HL-60 (cell line): ENCODE measurements around the gene ANKRD13A.

Experiments
- DNase-seq, 2 experiments: peaks; one replicate each; pipeline ENCODE4 v3.0.0-alpha.2; 2010 to 2020; ENCODE audit warnings: low read depth in 1 of 2, low spot score in 1 of 2
- H3K27ac ChIP-seq: fragments of 250-450 bp; sonication (Bioruptor Pico); replicated peaks from 2 replicates; pipeline ENCODE4 v1.5.1; 2020; ENCODE audit warnings: mild to moderate bottlenecking, moderate library complexity
- H3K27me3 ChIP-seq: fragments of 250-450 bp; sonication (Bioruptor Pico); 2 replicates; pipeline ENCODE4 v1.5.1; 2021; ENCODE audit warnings: mild to moderate bottlenecking, moderate library complexity; ENCODE audit not compliant: insufficient read depth, poor library complexity, severe bottlenecking
- H3K4me3 ChIP-seq: replicated peaks from 2 replicates; pipeline ENCODE4 v1.5.1; 2011; ENCODE audit warnings: mild to moderate bottlenecking, control low read depth, low read length; ENCODE audit not compliant: insufficient read depth
- GABPA ChIP-seq: IDR thresholded peaks from 2 replicates; pipeline ENCODE4 v1.6.1; 2012; ENCODE audit warnings: low read depth
- POLR2AphosphoS5 ChIP-seq: IDR thresholded peaks from 2 replicates; pipeline ENCODE4 v1.6.1; 2012; ENCODE audit warnings: low read depth
- REST ChIP-seq: IDR thresholded peaks from 2 replicates; pipeline ENCODE4 v1.6.1; 2012; ENCODE audit warnings: low read depth; ENCODE audit not compliant: insufficient replicate concordance
- SPI1 ChIP-seq: IDR thresholded peaks from 2 replicates; pipeline ENCODE4 v1.6.1; 2012; ENCODE audit warnings: low read depth, mild to moderate bottlenecking, borderline replicate concordance
- TF ChIP-seq, protein P1 (sequence below): IDR thresholded peaks from one replicate; pipeline ENCODE4 v1.5.1; 2011; ENCODE audit warnings: low read length, control low read depth, inconsistent platforms; ENCODE audit not compliant: insufficient read depth

The ANKRD13A gene

GRCh38 chr12:109953656-109954055 is 45.6 kb upstream of the ANKRD13A start:
- TF ChIP-seq SPI1 (no peak), GABPA (no peak), REST (no peak)
- TF ChIP-seq, protein P1, sequence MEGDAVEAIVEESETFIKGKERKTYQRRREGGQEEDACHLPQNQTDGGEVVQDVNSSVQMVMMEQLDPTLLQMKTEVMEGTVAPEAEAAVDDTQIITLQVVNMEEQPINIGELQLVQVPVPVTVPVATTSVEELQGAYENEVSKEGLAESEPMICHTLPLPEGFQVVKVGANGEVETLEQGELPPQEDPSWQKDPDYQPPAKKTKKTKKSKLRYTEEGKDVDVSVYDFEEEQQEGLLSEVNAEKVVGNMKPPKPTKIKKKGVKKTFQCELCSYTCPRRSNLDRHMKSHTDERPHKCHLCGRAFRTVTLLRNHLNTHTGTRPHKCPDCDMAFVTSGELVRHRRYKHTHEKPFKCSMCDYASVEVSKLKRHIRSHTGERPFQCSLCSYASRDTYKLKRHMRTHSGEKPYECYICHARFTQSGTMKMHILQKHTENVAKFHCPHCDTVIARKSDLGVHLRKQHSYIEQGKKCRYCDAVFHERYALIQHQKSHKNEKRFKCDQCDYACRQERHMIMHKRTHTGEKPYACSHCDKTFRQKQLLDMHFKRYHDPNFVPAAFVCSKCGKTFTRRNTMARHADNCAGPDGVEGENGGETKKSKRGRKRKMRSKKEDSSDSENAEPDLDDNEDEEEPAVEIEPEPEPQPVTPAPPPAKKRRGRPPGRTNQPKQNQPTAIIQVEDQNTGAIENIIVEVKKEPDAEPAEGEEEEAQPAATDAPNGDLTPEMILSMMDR: no peak
- Histone ChIP-seq H3K4me3 (no peak overlapping the region), H3K27me3 (no peaks in the 10 kb centered on the region), H3K27ac (no peak overlapping the region)
- no peak for DNase-seq

- no peak overlapping the region for H3K27ac ChIP-seq
- no peak for DNase-seq
- H3K27me3 ChIP-seq: no peaks in the 10 kb centered on the region
- TF ChIP-seq POLR2AphosphoS5 (no peak), REST (no peak)
- TF ChIP-seq, protein P1: no peak
- no peak overlapping the region for H3K4me3 ChIP-seq
These were observed 40.9 kb upstream of the ANKRD13A start for GRCh38 chr12:109958374-109958773.

- Histone ChIP-seq H3K27ac (no peak overlapping the region), H3K4me3 (no peak overlapping the region), H3K27me3 (no peaks in the 10 kb centered on the region)
- no peak for TF ChIP-seq REST
- TF ChIP-seq SPI1: no peak
- TF ChIP-seq POLR2AphosphoS5: no peak
- no peak for TF ChIP-seq GABPA
- TF ChIP-seq, protein P1: no peak
- no peak for DNase-seq
These were observed 39.7 kb upstream of the ANKRD13A start for GRCh38 chr12:109959411-109960093.
